GM12878 (cell line): Measurements from ENCODE around the gene ATP6V1A. TPM values are rescaled to one million over a fixed set of nuclear protein-coding genes. Genes with fewer than 3 reads are reported as not detected.

ENCODE experiments used
- ATF7 ChIP-seq: fragments of 450-650 bp; IDR thresholded peaks from 2 replicates; pipeline ENCODE4 v1.6.1; 2016; ENCODE audit warnings: low read depth, mild to moderate bottlenecking
- FOS ChIP-seq: IDR thresholded peaks from 3 replicates; pipeline ENCODE4 v1.6.1; 2011; ENCODE audit warnings: borderline replicate concordance; ENCODE audit not compliant: insufficient read length; ENCODE audit errors: extremely low read depth
- FOXK2 ChIP-seq: fragments of 450-650 bp; IDR thresholded peaks from 2 replicates; pipeline ENCODE4 v1.6.1; 2017; ENCODE audit warnings: mild to moderate bottlenecking, moderate library complexity
- GABPA ChIP-seq: IDR thresholded peaks from 2 replicates; pipeline ENCODE4 v1.6.1; 2014; ENCODE audit warnings: antibody characterized with exemption, low read depth, mild to moderate bottlenecking, inconsistent platforms
- IKZF1 ChIP-seq: fragments of 450-650 bp; conservative IDR thresholded peaks from 2 replicates; pipeline ENCODE4 v1.6.1; 2017; ENCODE audit warnings: antibody characterized with exemption, mild to moderate bottlenecking
- JUNB ChIP-seq: IDR thresholded peaks from 2 replicates; pipeline ENCODE4 v1.6.1; 2016; ENCODE audit warnings: antibody characterized with exemption, mild to moderate bottlenecking
- KDM1A ChIP-seq: fragments of 200-600 bp; sonication (generic); IDR thresholded peaks from 2 replicates; pipeline ENCODE4 v1.6.1; 2016; ENCODE audit warnings: borderline replicate concordance
- MTA3 ChIP-seq: IDR thresholded peaks from 2 replicates; pipeline ENCODE4 v1.6.1; 2012; ENCODE audit warnings: low read length, inconsistent platforms, borderline replicate concordance
- MYB ChIP-seq: fragments of 150-350 bp; IDR thresholded peaks from 2 replicates; pipeline ENCODE4 v1.6.1; 2014; ENCODE audit warnings: mild to moderate bottlenecking, low read depth, low read length, borderline replicate concordance
- POU2F2 ChIP-seq: IDR thresholded peaks from 3 replicates; pipeline ENCODE4 v1.6.1; 2011; ENCODE audit warnings: low read depth, mild to moderate bottlenecking, low read length, borderline replicate concordance
- RAD51 ChIP-seq: fragments of 450-650 bp; IDR thresholded peaks from 2 replicates; pipeline ENCODE4 v1.6.1; 2016; ENCODE audit warnings: moderate library complexity, mild to moderate bottlenecking, inconsistent platforms
- RELA ChIP-seq: fragments of 450-650 bp; IDR thresholded peaks from 2 replicates; pipeline ENCODE4 v1.8.0; 2014; ENCODE audit warnings: borderline replicate concordance; ENCODE audit not compliant: partially characterized antibody
- RUNX3 ChIP-seq: IDR thresholded peaks from 2 replicates; pipeline ENCODE4 v1.6.1; 2012; ENCODE audit warnings: low read length, inconsistent platforms
- SPI1 ChIP-seq: IDR thresholded peaks from 2 replicates; pipeline ENCODE4 v1.6.1; 2011; ENCODE audit warnings: low read depth, mild to moderate bottlenecking, low read length, moderate library complexity, borderline replicate concordance; ENCODE audit not compliant: insufficient read depth
- SRF ChIP-seq, 2 experiments: IDR thresholded peaks; 2 replicates each; pipeline ENCODE4 v1.6.1; 2011; ENCODE audit warnings: low read depth in 2 of 2, low read length in 2 of 2, mild to moderate bottlenecking in 1 of 2, moderate library complexity in 1 of 2
- STAT1 ChIP-seq: fragments of 450-650 bp; conservative IDR thresholded peaks from 2 replicates; pipeline ENCODE4 v1.6.1; 2014; ENCODE audit warnings: antibody characterized with exemption, mild to moderate bottlenecking
- SUPT20H ChIP-seq: IDR thresholded peaks from 2 replicates; pipeline ENCODE4 v1.6.1; 2011; ENCODE audit warnings: low read depth, mild to moderate bottlenecking, low read length, moderate library complexity, borderline replicate concordance; ENCODE audit not compliant: control insufficient read depth
- TAF1 ChIP-seq: IDR thresholded peaks from 2 replicates; pipeline ENCODE4 v1.6.1; 2011; ENCODE audit warnings: mild to moderate bottlenecking, low read depth, low read length, borderline replicate concordance
- TBL1XR1 ChIP-seq: IDR thresholded peaks from 2 replicates; pipeline ENCODE4 v1.6.1; 2012; ENCODE audit warnings: low read depth, low read length, improper control_type of control experiment
- ZNF217 ChIP-seq: fragments of 450-650 bp; IDR thresholded peaks from 2 replicates; pipeline ENCODE4 v1.6.1; 2017; ENCODE audit warnings: antibody characterized with exemption, mild to moderate bottlenecking
- ZZZ3 ChIP-seq: IDR thresholded peaks from 2 replicates; pipeline ENCODE4 v1.6.1; 2011; ENCODE audit warnings: low read depth; ENCODE audit not compliant: control insufficient read depth, insufficient read length
- polyA plus RNA-seq, 11 experiments: library from polyadenylated mRNA; depleted of rRNA in 4 of 11; unstranded in 6 of 11; stranded (reverse) in 5 of 11; fragments of >200 nt; fragmentation: Nextera tagmentation in 4 of 11; fragmentation: Illumina TruSeq in 1 of 11; extraction: Ambion mirVana in 4 of 11; extraction: Trizol in 1 of 11; gene quantifications; 1 replicate in 1 of 11; 2 replicates in 10 of 11; pipeline versions ENCODE4 v1.2.1 to v1.2.3, GENCODE V29; 2011 to 2016; ENCODE audit warnings: inconsistent platforms in 2 of 11, missing spikeins in 2 of 11, low read depth in 1 of 11
- total RNA-seq, 4 experiments: library from RNA; depleted of rRNA in 3 of 4; stranded (reverse); fragments of >200 nt in 3 of 4; fragmentation: Illumina TruSeq in 1 of 4; extraction: Trizol in 1 of 4; gene quantifications; 2 replicates each; pipeline versions ENCODE4 v1.2.1 to v1.2.3, GENCODE V29; 2013 to 2021
- TF ChIP-seq, protein P1 (sequence below): IDR thresholded peaks from 2 replicates; pipeline ENCODE4 v1.6.1; 2011; ENCODE audit warnings: low read depth, mild to moderate bottlenecking, low read length, moderate library complexity, borderline replicate concordance; ENCODE audit errors: extremely low read depth
- TF ChIP-seq, protein P2 (sequence below): fragments of 450-650 bp; conservative IDR thresholded peaks from 2 replicates; pipeline ENCODE4 v1.6.1; 2017; ENCODE audit warnings: mild to moderate bottlenecking, moderate library complexity
- TF ChIP-seq, protein P3 (sequence below): fragments of 450-650 bp; IDR thresholded peaks from 2 replicates; pipeline ENCODE4 v1.6.1; 2017; ENCODE audit warnings: mild to moderate bottlenecking

ATP6V1A gene
- total and polyA plus RNA-seq, 10 of the 15 experiments (the other 5 are each of a cell fraction or from before 2014, with no cell fraction given) = 22.4 to 65.8 (median 47.7) TPM

DNA sequence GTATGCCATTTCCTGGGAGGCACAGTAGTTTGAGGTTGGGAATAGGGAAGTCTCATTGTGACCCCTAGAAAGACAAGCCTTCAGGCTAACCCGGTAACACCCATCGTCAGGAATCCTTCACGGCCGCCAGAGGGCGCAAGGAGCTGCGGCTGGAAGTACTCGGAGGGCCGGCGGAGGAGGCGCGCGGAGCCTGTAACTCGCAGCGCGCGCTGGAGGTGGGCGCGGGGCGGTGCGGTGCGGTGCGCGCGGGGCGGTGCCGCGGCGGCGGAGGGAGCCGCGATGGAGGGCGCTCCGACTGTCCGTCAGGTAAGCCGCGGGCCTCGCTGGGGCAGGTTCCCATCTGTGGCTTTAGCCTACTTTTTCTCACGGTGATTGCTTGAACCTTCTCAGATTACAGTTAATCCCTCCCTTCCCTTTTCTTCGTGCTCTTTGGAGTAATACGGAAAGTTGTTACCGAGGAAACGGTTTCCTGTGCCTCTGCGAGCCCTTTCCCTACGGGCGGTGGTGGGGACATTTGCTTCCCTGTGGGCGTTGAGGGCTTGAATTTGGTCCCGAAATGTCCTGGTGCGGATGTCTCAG, 91.9 kb downstream of the ATP6V1A start, which contains the start of gene GRAMD1C (continued):
- TF ChIP-seq JUNB (no peak), RAD51 (no peak), MYB (no peak), ZNF217 (peak; percentile 82; the same call in 1 of the 2 replicates), ZZZ3 (no peak), ATF7 (no peak), POU2F2 (peak; percentile 40; the same call in 1 of the 3 replicates), SRF (IDR thresholded peaks at IDR 0.05; ENCODE audit: low read depth in 2 of 2, low read length in 2 of 2) (no peak), TBL1XR1 (no peak), GABPA (no peak), SUPT20H (no peak), FOS (no peak), MTA3 (no peak), RELA (peak; percentile 86), IKZF1 (peak; percentile 87), SPI1 (peak; percentile 36; the same call in 1 of the 2 replicates), FOXK2 (no peak), STAT1 (peak; percentile 79; the same call in 1 of the 2 replicates), KDM1A (no peak), TAF1 (0 out of 2 replicates have a peak, but pooled peaks have one; percentile 18), RUNX3 (peak; percentile 57)
- TF ChIP-seq, protein P1, sequence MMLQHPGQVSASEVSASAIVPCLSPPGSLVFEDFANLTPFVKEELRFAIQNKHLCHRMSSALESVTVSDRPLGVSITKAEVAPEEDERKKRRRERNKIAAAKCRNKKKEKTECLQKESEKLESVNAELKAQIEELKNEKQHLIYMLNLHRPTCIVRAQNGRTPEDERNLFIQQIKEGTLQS = no peak
- TF ChIP-seq, protein P2, sequence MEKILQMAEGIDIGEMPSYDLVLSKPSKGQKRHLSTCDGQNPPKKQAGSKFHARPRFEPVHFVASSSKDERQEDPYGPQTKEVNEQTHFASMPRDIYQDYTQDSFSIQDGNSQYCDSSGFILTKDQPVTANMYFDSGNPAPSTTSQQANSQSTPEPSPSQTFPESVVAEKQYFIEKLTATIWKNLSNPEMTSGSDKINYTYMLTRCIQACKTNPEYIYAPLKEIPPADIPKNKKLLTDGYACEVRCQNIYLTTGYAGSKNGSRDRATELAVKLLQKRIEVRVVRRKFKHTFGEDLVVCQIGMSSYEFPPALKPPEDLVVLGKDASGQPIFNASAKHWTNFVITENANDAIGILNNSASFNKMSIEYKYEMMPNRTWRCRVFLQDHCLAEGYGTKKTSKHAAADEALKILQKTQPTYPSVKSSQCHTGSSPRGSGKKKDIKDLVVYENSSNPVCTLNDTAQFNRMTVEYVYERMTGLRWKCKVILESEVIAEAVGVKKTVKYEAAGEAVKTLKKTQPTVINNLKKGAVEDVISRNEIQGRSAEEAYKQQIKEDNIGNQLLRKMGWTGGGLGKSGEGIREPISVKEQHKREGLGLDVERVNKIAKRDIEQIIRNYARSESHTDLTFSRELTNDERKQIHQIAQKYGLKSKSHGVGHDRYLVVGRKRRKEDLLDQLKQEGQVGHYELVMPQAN = peak; percentile 57; the same call in 1 of the 2 replicates
- TF ChIP-seq, protein P3, sequence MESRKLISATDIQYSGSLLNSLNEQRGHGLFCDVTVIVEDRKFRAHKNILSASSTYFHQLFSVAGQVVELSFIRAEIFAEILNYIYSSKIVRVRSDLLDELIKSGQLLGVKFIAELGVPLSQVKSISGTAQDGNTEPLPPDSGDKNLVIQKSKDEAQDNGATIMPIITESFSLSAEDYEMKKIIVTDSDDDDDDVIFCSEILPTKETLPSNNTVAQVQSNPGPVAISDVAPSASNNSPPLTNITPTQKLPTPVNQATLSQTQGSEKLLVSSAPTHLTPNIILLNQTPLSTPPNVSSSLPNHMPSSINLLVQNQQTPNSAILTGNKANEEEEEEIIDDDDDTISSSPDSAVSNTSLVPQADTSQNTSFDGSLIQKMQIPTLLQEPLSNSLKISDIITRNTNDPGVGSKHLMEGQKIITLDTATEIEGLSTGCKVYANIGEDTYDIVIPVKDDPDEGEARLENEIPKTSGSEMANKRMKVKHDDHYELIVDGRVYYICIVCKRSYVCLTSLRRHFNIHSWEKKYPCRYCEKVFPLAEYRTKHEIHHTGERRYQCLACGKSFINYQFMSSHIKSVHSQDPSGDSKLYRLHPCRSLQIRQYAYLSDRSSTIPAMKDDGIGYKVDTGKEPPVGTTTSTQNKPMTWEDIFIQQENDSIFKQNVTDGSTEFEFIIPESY = no peak
